Stromal cell of bone marrow (primary cell): ENCODE data around the gene MAP2K5.
"Not testable (repeated sequence)": the region's sequence is repeated elsewhere in the genome, so short reads cannot be mapped to it uniquely, and the experiment has no call there.

Source experiments
- DNase-seq: peaks from one replicate; pipeline ENCODE4 v3.0.0-alpha.2; 2012; ENCODE audit warnings: low read depth

Gene MAP2K5

DNA sequence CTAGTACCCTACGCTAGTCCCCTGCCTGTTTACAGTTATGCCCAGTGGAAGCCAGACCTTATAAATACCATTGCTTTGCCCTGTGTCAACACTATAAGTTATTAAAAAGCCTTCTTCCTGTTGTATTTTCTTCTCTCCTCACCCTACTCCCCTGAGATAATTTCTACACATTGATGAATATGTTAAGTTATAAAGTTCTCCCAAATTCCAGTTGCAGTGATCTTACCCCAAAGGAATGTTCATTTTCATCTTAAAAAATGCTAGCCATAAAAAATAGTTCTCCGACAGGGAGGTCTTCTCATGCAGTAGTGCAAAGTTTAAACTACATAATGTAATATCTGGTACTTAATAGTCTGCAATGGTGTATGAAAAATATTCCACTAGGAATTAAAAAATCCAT is 58.6 kb downstream of the MAP2K5 start:
- DNase-seq, result no peak

DNA sequence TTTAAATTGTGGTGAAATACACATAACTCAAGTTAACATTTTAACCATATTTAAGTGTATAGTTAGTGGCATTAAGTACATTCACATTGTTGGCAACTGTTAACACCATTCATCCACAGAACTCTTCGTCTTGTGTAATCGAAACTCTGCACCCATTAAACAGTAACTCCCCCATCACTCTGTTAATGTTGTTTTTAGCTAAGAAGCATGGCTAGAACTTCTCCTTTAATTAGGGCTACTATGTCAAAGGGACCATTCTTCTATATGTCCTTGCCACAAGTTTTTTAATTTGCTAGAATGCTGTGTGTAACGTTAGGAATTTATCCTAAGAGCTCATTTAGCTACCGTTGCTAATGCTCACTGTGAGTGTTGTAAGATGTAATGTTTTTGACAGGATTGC is 60.6 kb downstream of the MAP2K5 start:
- DNase-seq, result no peak

DNA sequence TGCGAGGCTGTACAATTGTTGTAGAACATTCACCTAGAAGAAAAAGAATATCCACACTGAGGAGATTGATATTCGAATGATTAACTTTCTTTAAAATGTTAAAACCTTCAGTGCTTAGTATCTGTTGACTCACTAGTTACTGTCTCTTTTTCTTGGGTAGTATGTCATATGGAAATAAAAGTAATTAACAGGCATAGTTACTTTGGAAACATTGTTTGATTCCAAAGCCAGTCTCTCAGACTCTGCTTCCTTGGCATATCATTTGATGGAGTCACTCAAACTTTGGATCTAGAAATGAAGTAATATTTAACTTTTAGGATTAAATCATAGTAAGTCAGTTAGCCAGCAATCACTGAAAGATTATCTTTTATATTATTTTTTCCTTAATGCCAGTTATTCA is 63.4 kb downstream of the MAP2K5 start:
- peak; percentile 6 for DNase-seq

DNA sequence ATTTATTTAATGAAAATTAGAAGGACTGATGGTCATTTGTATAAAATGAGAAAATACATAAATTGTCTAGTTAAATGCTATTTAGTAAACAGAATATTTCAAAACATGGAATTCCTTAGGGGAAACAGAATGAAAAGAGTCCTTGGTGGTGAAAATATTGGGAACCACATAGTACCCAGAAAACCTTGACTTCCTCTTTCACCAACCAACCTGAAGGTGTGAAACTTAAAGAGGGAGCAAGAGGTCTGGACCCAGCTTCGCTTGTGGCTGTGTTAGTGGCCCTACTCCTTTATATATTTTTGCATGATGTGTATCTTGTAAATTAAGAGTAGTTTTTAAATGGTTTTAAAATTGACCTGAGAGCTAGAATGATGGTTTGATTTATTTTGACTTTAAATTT is 64.2 kb downstream of the MAP2K5 start:
- no peak for DNase-seq

GRCh38 chr15:67607329-67607728 is 64.8 kb downstream of the MAP2K5 start:
- no peak for DNase-seq

- no peak for DNase-seq
These were observed 65.6 kb downstream of the MAP2K5 start for GRCh38 chr15:67607959-67608637.

DNA sequence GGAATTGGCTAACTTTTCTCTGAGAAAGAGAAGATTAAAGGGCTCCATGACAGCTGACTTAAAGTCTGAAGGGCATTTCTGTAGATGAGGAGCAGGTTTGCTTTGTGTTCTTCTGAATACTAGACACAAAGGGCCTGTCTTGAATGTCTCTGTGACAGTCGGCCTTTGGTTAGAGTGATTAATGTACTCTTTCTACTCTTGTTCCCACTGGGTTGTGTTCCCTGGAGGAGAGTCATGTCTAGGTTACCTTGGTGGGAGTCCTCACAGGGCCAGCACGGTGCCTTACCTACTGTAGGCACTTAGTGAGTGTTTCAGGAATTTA is 66.1 kb downstream of the MAP2K5 start:
- no peak for DNase-seq

DNA sequence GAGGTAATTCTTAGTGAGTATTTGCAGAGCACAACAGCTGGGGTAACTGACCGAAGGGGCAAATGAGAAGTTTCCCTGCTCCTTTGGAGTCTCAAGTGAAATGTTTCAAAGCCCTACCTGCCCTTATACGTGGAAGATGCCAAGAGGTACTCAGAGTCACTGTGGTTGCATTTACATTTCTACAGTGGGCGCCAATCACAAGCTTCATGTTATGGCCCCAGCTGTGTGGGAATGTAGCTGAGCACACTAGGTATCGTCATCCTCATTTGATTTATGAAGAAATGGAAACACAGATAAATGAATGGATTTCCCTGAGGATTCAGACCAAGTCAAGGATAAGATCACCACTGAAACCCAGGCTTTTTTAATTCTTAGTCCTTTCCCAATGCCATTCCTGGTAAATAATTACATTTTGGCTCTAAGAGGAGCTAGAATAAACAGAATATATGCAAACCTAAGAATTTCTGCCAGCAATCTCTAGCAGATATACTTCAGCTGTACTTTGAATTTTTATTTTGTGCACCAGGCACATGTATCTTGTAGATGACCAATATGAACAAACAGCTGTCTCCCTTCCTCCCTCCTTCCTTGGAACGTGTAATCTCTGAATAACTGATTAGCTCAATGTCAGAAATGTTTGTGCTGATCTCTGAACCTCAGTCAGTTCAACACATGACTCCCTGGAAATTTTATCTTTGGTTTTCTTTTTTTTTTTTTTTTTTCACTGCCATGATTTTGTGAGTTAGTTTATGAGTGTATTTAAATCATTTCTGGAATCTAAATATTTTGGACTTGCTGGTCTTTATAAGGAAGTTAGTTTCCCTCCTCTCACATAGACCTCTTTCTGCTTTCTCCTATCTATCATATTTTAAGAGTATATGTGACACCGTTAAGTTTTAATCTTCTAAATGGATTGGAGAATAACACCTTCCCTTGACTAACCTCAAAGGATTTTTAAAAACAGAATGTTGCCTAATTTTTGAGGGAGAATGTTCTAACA is 69.2 kb downstream of the MAP2K5 start:
- DNase-seq, result no peak

GRCh38 chr15:67613211-67613610 is 70.7 kb downstream of the MAP2K5 start:
- DNase-seq, result no peak

DNA sequence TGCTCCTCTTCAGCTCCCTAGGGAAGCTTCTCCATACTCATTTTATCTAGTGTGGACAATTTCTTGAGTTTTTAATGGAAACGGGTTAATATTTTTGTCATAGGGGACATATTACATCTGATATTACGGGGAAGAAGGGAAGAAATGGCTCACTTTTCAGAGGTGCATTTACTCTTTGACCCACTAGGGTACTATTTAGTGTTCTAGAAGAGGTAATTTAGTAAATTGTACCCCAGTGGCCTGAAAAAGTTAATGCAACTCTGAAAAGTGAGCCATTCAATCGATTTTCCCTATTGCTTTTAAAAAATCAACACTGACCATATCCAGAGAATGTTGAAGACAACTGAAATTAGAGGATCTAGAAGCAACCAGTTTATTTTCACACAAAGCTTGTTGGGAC is 71.2 kb downstream of the MAP2K5 start:
- no peak for DNase-seq

DNA sequence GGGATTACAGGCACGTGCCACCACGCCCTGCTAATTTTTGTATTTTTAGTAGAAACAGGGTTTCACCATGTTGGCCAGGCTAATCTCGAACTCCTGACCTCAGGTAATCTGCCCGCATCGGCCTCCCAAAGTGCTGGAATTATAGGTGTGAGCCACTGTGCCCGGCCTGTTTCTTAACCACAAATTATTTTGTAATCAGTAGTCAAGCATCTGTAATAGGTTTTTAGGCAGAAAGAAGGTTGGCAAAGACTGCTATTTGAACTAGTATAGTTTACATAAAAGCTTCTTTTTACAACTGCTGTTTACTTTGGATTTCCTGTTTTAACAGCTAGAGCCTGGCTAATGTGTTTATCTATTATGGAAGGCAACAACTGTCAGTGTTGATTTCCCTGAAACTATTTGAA is 72.6 kb downstream of the MAP2K5 start:
- not testable (repeated sequence) for DNase-seq

GRCh38 chr15:67618297-67618696 is 75.8 kb downstream of the MAP2K5 start:
- DNase-seq, result no peak

GRCh38 chr15:67622110-67622509 is 79.6 kb downstream of the MAP2K5 start:
- no peak for DNase-seq

DNA sequence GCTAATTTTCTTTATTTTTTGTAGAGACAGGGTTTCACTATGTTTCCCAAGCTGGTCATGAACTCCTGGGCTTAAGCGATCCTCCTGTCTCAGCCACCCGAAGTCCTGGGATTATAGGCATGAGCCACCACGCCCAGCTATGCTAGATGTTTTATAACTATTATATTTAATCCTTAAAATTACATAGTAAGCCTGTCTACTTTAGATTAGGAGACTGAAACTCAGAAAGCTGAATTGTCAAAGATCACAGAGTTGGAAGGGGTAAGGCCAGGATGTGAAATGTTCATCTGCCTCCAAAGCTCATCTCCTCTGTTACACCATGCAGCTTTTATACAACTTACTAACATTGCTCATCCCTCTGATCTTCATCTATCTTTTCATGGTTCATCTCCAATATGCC is 89.8 kb downstream of the MAP2K5 start:
- DNase-seq, result no peak

- not testable (repeated sequence) for DNase-seq
These were observed 93.4 kb downstream of the MAP2K5 start for GRCh38 chr15:67635950-67636349.

GRCh38 chr15:67639591-67639990 is 97.1 kb downstream of the MAP2K5 start:
- DNase-seq, result no peak

DNA sequence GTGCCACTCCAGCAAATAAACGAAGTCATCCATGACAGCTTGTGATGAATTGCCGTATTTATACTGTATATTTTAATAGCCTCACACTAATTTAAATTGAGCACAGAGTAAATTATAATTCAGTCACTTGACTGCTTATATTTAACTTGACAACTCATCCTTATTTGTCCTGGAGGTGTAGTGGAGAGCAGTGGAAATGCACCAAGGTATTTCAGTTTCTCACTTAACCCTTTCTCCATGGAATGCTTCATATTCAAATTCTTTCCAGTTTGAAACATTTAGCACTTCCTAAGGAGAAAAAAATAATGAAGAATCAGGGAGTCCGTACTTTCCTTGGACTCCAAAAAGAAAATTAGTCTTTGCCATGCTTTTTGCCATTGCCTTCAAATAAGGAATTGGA is 99.0 kb downstream of the MAP2K5 start:
- DNase-seq, result no peak

- DNase-seq, result no peak
These were observed 104.3 kb downstream of the MAP2K5 start for GRCh38 chr15:67646847-67647246.

GRCh38 chr15:67652586-67652985 is 110.1 kb downstream of the MAP2K5 start:
- DNase-seq, result no peak

GRCh38 chr15:67660446-67660845 is 117.9 kb downstream of the MAP2K5 start:
- DNase-seq, result no peak

GRCh38 chr15:67660874-67661606 is 118.5 kb downstream of the MAP2K5 start:
- DNase-seq, result no peak

GRCh38 chr15:67670647-67671305 is 128.3 kb downstream of the MAP2K5 start:
- DNase-seq, result no peak
